Ureter (tissue), 1 donor: ENCODE data around the gene INCENP. TPM values are rescaled to one million over a fixed set of nuclear protein-coding genes. Genes with fewer than 3 reads are reported as not detected.
"Not testable (repeated sequence)": the region's sequence is repeated elsewhere in the genome, so short reads cannot be mapped to it uniquely, and the experiment has no call there.

Source experiments
- DNase-seq: peaks from one replicate; pipeline ENCODE4 v3.0.0-alpha.2; 2020; ENCODE audit warnings: low spot score
- total RNA-seq: library from RNA; stranded (reverse); gene quantifications from one replicate; pipeline ENCODE4 v1.2.4, GENCODE V29; 2023
- donor health status: DM: yes; HTN: yes; CAD: no.

The INCENP gene
- total RNA-seq, 1 donor from 2014 or later, result 14.4 TPM

GRCh38 chr11:62171261-62171723 lies 47.5 kb downstream of the INCENP start:
- DNase-seq, result peak; percentile 81

DNA sequence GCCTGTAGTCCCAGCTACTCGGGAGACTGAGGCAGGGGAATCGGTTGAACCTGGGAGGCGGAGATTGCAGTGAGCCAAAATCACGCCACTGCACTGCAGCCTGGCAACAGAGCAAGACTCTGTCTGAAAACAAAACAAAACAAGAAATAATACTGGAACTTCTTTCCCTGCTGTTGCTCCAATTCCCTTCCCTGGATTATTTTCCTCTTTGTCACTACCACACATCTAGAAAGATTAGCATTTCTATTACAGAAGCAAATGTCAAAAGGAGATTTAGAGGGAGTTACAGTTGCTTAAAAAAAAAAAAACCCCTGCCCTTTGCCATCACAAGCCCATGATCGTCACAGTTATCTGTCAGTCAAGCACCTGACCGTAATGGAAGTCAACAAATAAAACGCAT lies 48.5 kb downstream of the INCENP start:
- no peak for DNase-seq

DNA sequence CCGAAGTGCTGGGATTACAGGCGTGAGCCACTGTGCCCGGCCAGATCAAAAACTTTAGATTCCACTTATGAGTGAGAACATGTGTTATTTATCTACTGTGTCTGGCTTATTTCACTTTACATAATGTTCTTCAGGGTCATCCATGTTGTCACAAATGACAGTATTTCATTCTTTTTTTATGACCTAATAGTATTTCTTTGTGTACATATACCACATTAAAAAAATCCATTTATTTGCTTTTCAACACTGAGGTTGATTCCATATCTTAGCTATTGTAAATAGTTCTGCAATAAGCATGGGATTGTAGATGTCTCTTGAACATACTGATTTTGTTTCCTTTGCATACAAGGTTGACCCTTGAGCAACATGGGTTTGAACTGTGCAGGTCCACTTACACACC lies 53.0 kb downstream of the INCENP start:
- no peak for DNase-seq

DNA sequence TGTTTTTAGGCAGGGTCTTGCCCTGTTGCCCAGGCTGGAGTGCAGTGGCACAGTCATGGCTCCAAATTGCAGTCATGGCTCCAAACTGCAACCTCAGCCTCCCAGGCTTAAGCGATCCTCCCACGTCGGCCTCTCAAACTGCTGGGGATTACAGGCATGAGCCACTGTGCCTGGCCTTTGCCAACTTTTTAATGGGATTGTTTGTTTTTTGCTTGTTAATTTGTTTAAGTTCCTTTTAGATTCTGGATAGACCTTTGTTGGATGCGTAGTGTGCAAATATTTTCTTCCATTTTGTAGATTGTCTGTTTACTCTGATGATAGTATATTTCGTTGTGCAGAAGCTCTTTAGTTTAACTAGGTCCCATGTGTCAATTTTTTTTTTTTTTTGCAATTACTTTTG lies 56.2 kb downstream of the INCENP start:
- no peak for DNase-seq

- DNase-seq, result no peak
These were observed 57.3 kb downstream of the INCENP start for GRCh38 chr11:62181097-62181496.

DNA sequence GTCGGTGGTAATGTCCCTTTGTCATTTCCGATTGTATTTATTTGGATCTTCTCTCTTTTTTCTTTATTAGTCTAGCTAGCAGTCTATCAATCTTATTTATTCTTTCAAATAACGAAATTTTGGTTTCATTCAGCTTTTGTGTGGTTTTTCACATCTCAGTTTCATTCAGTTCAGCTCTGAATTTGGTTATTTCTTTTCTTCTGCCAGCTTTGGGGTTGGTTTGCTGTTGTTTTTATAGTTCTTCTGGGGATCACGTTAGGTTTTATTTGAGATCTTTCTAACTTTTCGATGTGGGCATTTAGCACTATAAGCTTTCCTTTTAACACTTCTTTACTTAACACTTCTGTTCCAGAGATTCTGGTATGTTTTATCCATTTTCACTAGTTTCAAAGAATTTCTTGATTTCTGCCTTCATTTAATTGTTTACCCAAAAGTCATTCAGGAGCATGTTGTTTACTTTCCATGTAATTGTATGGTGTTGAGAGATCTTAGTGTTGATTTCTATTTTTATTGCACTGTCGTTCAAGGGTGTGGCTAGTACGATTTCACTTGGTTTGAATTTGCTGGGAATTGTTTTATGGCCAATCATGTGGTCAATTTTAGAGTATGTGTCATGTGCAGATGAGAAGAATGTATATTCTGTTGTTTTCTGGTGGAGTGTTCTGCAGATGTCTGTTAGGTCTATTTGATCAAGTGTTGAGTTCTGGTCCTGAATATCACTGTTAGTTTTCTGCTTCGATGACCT lies 58.5 kb downstream of the INCENP start:
- DNase-seq, result no peak

DNA sequence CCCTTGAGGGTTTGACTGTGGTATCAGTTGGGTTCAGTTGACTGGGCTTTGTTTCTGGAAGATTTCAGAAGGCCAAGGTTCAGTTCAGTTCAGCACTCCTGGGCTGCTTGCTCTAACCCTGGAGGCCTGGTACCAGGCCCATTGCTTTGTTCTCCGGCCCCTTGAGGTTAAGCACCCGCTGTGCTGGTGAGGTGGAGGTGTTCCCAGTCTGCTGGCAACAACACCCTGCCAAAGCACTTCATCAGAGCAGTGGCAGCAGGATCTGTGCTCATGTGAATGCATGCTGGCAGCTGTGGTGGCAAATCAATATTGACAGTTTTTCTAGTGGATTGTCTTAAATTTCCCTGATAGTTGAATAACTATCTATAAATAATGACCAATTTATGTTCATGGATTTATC lies 62.4 kb downstream of the INCENP start:
- no peak for DNase-seq

GRCh38 chr11:62190011-62190410 lies 66.2 kb downstream of the INCENP start, which contains the start of gene SCGB1D1:
Gene SCGB1D1 (plus strand): TSS chr11:62190216. CDS start chr11:62190285, 69 bp downstream.
- no peak for DNase-seq

- no peak for DNase-seq
These were observed 70.1 kb downstream of the INCENP start for GRCh38 chr11:62193952-62194351.

- not testable (repeated sequence) for DNase-seq
These were observed 71.2 kb downstream of the INCENP start for GRCh38 chr11:62195010-62195409.

GRCh38 chr11:62195945-62196344 lies 72.1 kb downstream of the INCENP start:
- no peak for DNase-seq

GRCh38 chr11:62197400-62197799 lies 73.6 kb downstream of the INCENP start:
- DNase-seq, result not testable (repeated sequence)

DNA sequence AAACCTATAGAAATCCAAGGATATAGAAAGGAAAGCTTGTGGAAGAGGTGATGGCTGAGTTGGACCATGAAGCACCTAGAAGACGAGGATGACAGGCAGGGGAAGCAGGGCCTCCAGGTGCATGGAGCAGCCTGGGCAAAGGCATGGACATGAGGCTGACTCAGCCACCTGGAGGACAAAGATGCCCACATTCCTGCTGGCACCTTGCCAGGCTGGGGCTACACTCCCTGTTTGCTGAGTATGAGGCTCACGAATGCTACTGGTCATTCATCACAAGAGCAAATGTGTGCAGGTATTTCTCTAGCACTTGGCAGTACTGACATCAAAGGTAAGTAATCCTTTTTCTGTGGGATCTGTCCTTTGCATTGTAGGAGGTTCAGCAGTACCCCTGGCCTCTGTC lies 77.6 kb downstream of the INCENP start:
- DNase-seq, result no peak

Other genes with a start within 250 kb of the INCENP start
- gene FADS3, start 232.5 kb upstream of the INCENP start, total RNA-seq, result 31.1 TPM
- gene RAB3IL1, start 206.4 kb upstream of the INCENP start, total RNA-seq, result 14.9 TPM
- 9.4 TPM for gene BEST1, start 173.7 kb upstream of the INCENP start, total RNA-seq
- gene FTH1, start 156.4 kb upstream of the INCENP start, total RNA-seq, result 2,368 TPM
- not detected for gene SCGB1D1, start 66.2 kb downstream of the INCENP start, total RNA-seq
- 1.4 TPM for gene SCGB2A1, start 84.7 kb downstream of the INCENP start, total RNA-seq
- gene SCGB1D2, start 118.2 kb downstream of the INCENP start, total RNA-seq, result not detected
- not detected for gene SCGB2A2, start 146.1 kb downstream of the INCENP start, total RNA-seq
- not detected for gene SCGB1D4, start 175.1 kb downstream of the INCENP start, total RNA-seq
- 6.2 TPM for gene ASRGL1, start 213.4 kb downstream of the INCENP start, total RNA-seq